Keratinocyte (primary cell): ENCODE measurements around the gene OTUD7B. TPM values are rescaled to one million over a fixed set of nuclear protein-coding genes. Genes with fewer than 3 reads are reported as not detected.

Experiments
- DNase-seq: peaks from one replicate; pipeline ENCODE4 v3.0.0-alpha.2; 2011; ENCODE audit warnings: low read depth, missing footprints, low spot score
- FAIRE-seq: peaks from 2 replicates; lab custom pipeline; 2011; peaks lifted over from hg19 to GRCh38; lab: Jason Lieb, UNC
- H2AFZ ChIP-seq: 2 replicates; pipeline ENCODE4 v1.6.0; 2012; ENCODE audit warnings: low read length, control low read depth, inconsistent platforms; ENCODE audit not compliant: control insufficient read depth
- H3K27ac ChIP-seq: 2 replicates; pipeline ENCODE4 v1.5.1; 2011; ENCODE audit warnings: low read length; ENCODE audit not compliant: control insufficient read depth, insufficient read depth
- H3K27me3 ChIP-seq: 3 replicates; pipeline ENCODE4 v1.6.0; 2011; ENCODE audit warnings: low read length; ENCODE audit not compliant: control insufficient read depth, insufficient read depth; ENCODE audit errors: extremely low read depth
- H3K36me3 ChIP-seq, 2 experiments: 2 replicates in 1 of 2; 3 replicates in 1 of 2; pipeline ENCODE4 v1.5.1; 2011; ENCODE audit warnings: low read length in 2 of 2, mild to moderate bottlenecking in 1 of 2; ENCODE audit not compliant: control insufficient read depth in 2 of 2, insufficient read depth in 2 of 2; ENCODE audit errors: extremely low read depth in 1 of 2
- H3K4me1 ChIP-seq: 3 replicates; pipeline ENCODE4 v1.5.1; 2011; ENCODE audit warnings: low read length; ENCODE audit not compliant: control insufficient read depth, insufficient read depth; ENCODE audit errors: extremely low read depth
- H3K4me2 ChIP-seq: 3 replicates; pipeline ENCODE4 v1.6.0; 2011; ENCODE audit warnings: low read depth, low read length; ENCODE audit not compliant: control insufficient read depth, insufficient read depth; ENCODE audit errors: extremely low read depth
- H3K4me3 ChIP-seq, 3 experiments: fragments of 200-600 bp in 1 of 3; sonication (generic) in 1 of 3; 2 replicates in 2 of 3; 3 replicates in 1 of 3; pipeline ENCODE4 v1.5.1; 2011 to 2016; ENCODE audit warnings: low read length in 3 of 3, mild to moderate bottlenecking in 3 of 3, control low read depth in 2 of 3, inconsistent platforms in 1 of 3, low read depth in 1 of 3, mixed read lengths in 1 of 3, mixed run types in 1 of 3, moderate library complexity in 1 of 3; ENCODE audit not compliant: control insufficient read depth in 2 of 3, insufficient read depth in 2 of 3; ENCODE audit errors: extremely low read depth in 1 of 3
- H3K79me2 ChIP-seq: 2 replicates; pipeline ENCODE4 v1.6.0; 2012; ENCODE audit warnings: low read length; ENCODE audit not compliant: control insufficient read depth, insufficient read depth
- H3K9ac ChIP-seq: 3 replicates; pipeline ENCODE4 v1.6.0; 2011; ENCODE audit warnings: low read length; ENCODE audit not compliant: control insufficient read depth, insufficient read depth; ENCODE audit errors: extremely low read depth
- H3K9me1 ChIP-seq: 3 replicates; pipeline ENCODE4 v1.6.0; 2011; ENCODE audit warnings: low read length; ENCODE audit not compliant: control insufficient read depth, insufficient read depth; ENCODE audit errors: extremely low read depth
- H3K9me3 ChIP-seq: 2 replicates; pipeline ENCODE4 v1.5.1; 2012; ENCODE audit warnings: low read depth, low read length; ENCODE audit not compliant: control insufficient read depth
- H4K20me1 ChIP-seq: 3 replicates; pipeline ENCODE4 v1.6.0; 2011; ENCODE audit warnings: low read length; ENCODE audit not compliant: control insufficient read depth, insufficient read depth; ENCODE audit errors: extremely low read depth
- CTCF ChIP-seq, 3 experiments: IDR thresholded peaks in 1 of 3; conservative IDR thresholded peaks in 1 of 3; optimal IDR thresholded peaks in 1 of 3; 2 replicates in 2 of 3; 3 replicates in 1 of 3; pipeline versions ENCODE3 to v1.5.1; 2011; ENCODE audit warnings: low read length in 3 of 3, mild to moderate bottlenecking in 3 of 3, moderate library complexity in 2 of 3, control low read depth in 1 of 3, inconsistent platforms in 1 of 3; ENCODE audit not compliant: insufficient read depth in 2 of 3; ENCODE audit errors: extremely low read depth in 1 of 3
- EZH2 ChIP-seq: IDR thresholded peaks from one replicate; pipeline ENCODE4 v1.6.1; 2012; ENCODE audit warnings: inconsistent platforms, mild to moderate bottlenecking, low read length, moderate library complexity
- dilution Hi-C: fragments of 300-500 bp; cut with MboI; formaldehyde crosslinking; loops from one replicate; pipeline ENCODE4 v1.7.0; 2020; ENCODE audit warnings: low sequenced_read_pairs; ENCODE audit not compliant: extremely low pct_ligation_motif_present
- polyA plus RNA-seq, 5 experiments: library from polyadenylated mRNA; depleted of rRNA in 3 of 5; stranded (reverse) in 3 of 5; stranded (forward) in 1 of 5; unstranded in 1 of 5; fragments of >200 nt; gene quantifications; 1 replicate in 1 of 5; 2 replicates in 3 of 5; 3 replicates in 1 of 5; pipeline versions ENCODE4 v1.2.1 to v1.2.3, GENCODE V29; 2011 to 2012; ENCODE audit warnings: missing spikeins in 2 of 5, low read depth in 1 of 5, low replicate concordance in 1 of 5

OTUD7B gene
- polyA plus RNA-seq, 1 donor (not counting 4 experiments of a cell fraction or from before 2014, with no cell fraction given): 8.7 TPM

- dilution Hi-C loops: no loop called here
- no peaks in the 10 kb centered on the region for H3K79me2 ChIP-seq
Measured at GRCh38 chr1:149942885-149943284, 67.6 kb downstream of the OTUD7B start.

GRCh38 chr1:149942207-149942606 lies 68.3 kb downstream of the OTUD7B start:
- Histone ChIP-seq H3K36me3 (peaks cover 5 to 15% of the 10 kb centered on the region in 2 experiments), H3K4me3 (no peak overlapping the region), H2AFZ (peak overlapping the region; percentile 32), H3K79me2 (no peaks in the 10 kb centered on the region), H4K20me1 (no peaks in the 10 kb centered on the region), H3K9me3 (no peaks in the 10 kb centered on the region), H3K4me1 (peaks cover 40% of the 10 kb centered on the region), H3K9me1 (no peaks in the 10 kb centered on the region), H3K27ac (peak overlapping the region; percentile 50), H3K4me2 (peak overlapping the region; percentile 62), H3K9ac (no peak overlapping the region), H3K27me3 (no peaks in the 10 kb centered on the region)
- dilution Hi-C loops: no loop called here
- DNase-seq (no peak), FAIRE-seq (no peak)
- TF ChIP-seq EZH2: no peak
- TF ChIP-seq CTCF (optimal IDR thresholded peaks at IDR 0.05 in 1 of 3, IDR thresholded peaks at IDR 0.05 in 1 of 3, conservative IDR thresholded peaks at IDR 0.05 in 1 of 3; ENCODE audit: extremely low read depth in 1 of 3, insufficient read depth in 2 of 3, low read length in 3 of 3): peak in 2 of 3 experiments; percentile 35 to 62

More at GRCh38 chr1:149942885-149943284, 67.6 kb downstream of the OTUD7B start:
- Histone ChIP-seq H3K9me3 (no peaks in the 10 kb centered on the region), H3K4me2 (no peak overlapping the region), H3K27ac (no peak overlapping the region), H3K9me1 (no peaks in the 10 kb centered on the region), H4K20me1 (no peaks in the 10 kb centered on the region), H2AFZ (no peak overlapping the region), H3K4me1 (peaks cover 33% of the 10 kb centered on the region), H3K4me3 (no peak overlapping the region), H3K9ac (no peak overlapping the region), H3K36me3 (peaks cover 5 to 15% of the 10 kb centered on the region in 2 experiments), H3K27me3 (no peaks in the 10 kb centered on the region)
- DNase-seq (no peak), FAIRE-seq (no peak)
- TF ChIP-seq EZH2: no peak
- no peak for TF ChIP-seq CTCF (optimal IDR thresholded peaks at IDR 0.05 in 1 of 3, IDR thresholded peaks at IDR 0.05 in 1 of 3, conservative IDR thresholded peaks at IDR 0.05 in 1 of 3; ENCODE audit: extremely low read depth in 1 of 3, insufficient read depth in 2 of 3, low read length in 3 of 3)
